Esophagus muscularis mucosa (tissue), 3 donors: ENCODE measurements around the gene CRBN.

Source experiments
- CTCF ChIP-seq, 3 experiments: fragments of 200-600 bp in 2 of 3; fragments of 450-650 bp in 1 of 3; sonication (generic) in 2 of 3; IDR thresholded peaks; one replicate each; pipeline ENCODE4 v1.5.1; 2017 to 2019; ENCODE audit warnings: antibody characterized with exemption in 3 of 3, mild to moderate bottlenecking in 2 of 3, moderate library complexity in 1 of 3
- EP300 ChIP-seq: sonication (generic); formaldehyde crosslinking; IDR thresholded peaks from one replicate; pipeline ENCODE4 v1.6.1; 2017; ENCODE audit warnings: antibody characterized with exemption

GRCh38 chr3:3189102-3189727 is 9.7 kb upstream of the CRBN start:
- TF ChIP-seq CTCF (IDR thresholded peaks at IDR 0.05) (no peak), EP300 (no peak)
